ENCODE data around the gene FAAP20.

The FAAP20 gene

GRCh38 chr1:2177946-2178538 lies 16.5 kb downstream of the FAAP20 start:
- no peak for DNase-seq (ENCODE audit: low spot score)

- DNase-seq (ENCODE audit: low spot score) = no peak
Observed at GRCh38 chr1:2177541-2177940, 17.0 kb downstream of the FAAP20 start.

GRCh38 chr1:2176615-2177014 lies 18.0 kb downstream of the FAAP20 start:
- DNase-seq (ENCODE audit: low spot score) = no peak

GRCh38 chr1:2175681-2176454 lies 18.7 kb downstream of the FAAP20 start:
- no peak for DNase-seq (ENCODE audit: low spot score)

- no peak for DNase-seq (ENCODE audit: low spot score)
Observed at GRCh38 chr1:2175055-2175414, 19.5 kb downstream of the FAAP20 start.

GRCh38 chr1:2174348-2175054 lies 20.1 kb downstream of the FAAP20 start:
- peak; percentile 92 for DNase-seq (ENCODE audit: low spot score)

- no peak for DNase-seq (ENCODE audit: low spot score)
Observed at GRCh38 chr1:2173546-2174347, 20.8 kb downstream of the FAAP20 start.

- DNase-seq (ENCODE audit: low spot score) = no peak
Observed at GRCh38 chr1:2172551-2173146, 21.9 kb downstream of the FAAP20 start.

- no peak for DNase-seq (ENCODE audit: low spot score)
Observed at GRCh38 chr1:2172012-2172411, 22.6 kb downstream of the FAAP20 start.

- DNase-seq (ENCODE audit: low spot score) = peak; percentile 56
Observed at GRCh38 chr1:2170211-2170610, 24.4 kb downstream of the FAAP20 start.

GRCh38 chr1:2169200-2169836 lies 25.3 kb downstream of the FAAP20 start:
- DNase-seq (ENCODE audit: low spot score) = no peak

GRCh38 chr1:2168535-2168934 lies 26.0 kb downstream of the FAAP20 start:
- DNase-seq (ENCODE audit: low spot score) = no peak

- no peak for DNase-seq (ENCODE audit: low spot score)
Observed at GRCh38 chr1:2168090-2168489, 26.5 kb downstream of the FAAP20 start.

- DNase-seq (ENCODE audit: low spot score) = no peak
Observed at GRCh38 chr1:2166695-2167094, 27.9 kb downstream of the FAAP20 start.

GRCh38 chr1:2166254-2166653 lies 28.3 kb downstream of the FAAP20 start:
- DNase-seq (ENCODE audit: low spot score) = no peak

- no peak for DNase-seq (ENCODE audit: low spot score)
Observed at GRCh38 chr1:2165646-2166045, 28.9 kb downstream of the FAAP20 start.

GRCh38 chr1:2163205-2163604 lies 31.4 kb downstream of the FAAP20 start:
- no peak for DNase-seq (ENCODE audit: low spot score)

GRCh38 chr1:2160451-2161300 lies 33.9 kb downstream of the FAAP20 start:
- no peak for DNase-seq (ENCODE audit: low spot score)

GRCh38 chr1:2159124-2159523 lies 35.4 kb downstream of the FAAP20 start:
- DNase-seq (ENCODE audit: low spot score) = no peak

- no peak for DNase-seq (ENCODE audit: low spot score)
Observed at GRCh38 chr1:2158272-2158671, 36.3 kb downstream of the FAAP20 start.

GRCh38 chr1:2157856-2158255 lies 36.7 kb downstream of the FAAP20 start:
- DNase-seq (ENCODE audit: low spot score) = no peak
